Brain microvascular endothelial cell (primary cell): ENCODE measurements around the gene FOLR1.
"Not testable (repeated sequence)": the region's sequence is repeated elsewhere in the genome, so short reads cannot be mapped to it uniquely, and the experiment has no call there.

ENCODE experiments used
- DNase-seq: peaks from one replicate; pipeline ENCODE4 v3.0.0-alpha.2; 2020
- H3K27ac ChIP-seq: fragments of 250-450 bp; sonication (Bioruptor Pico); 2 replicates; pipeline ENCODE4 v1.5.1; 2020; ENCODE audit warnings: mild to moderate bottlenecking, moderate library complexity
- H3K27me3 ChIP-seq: fragments of 250-450 bp; sonication (Bioruptor Pico); replicated peaks from 2 replicates; pipeline ENCODE4 v1.5.1; 2020; ENCODE audit warnings: mild to moderate bottlenecking
- H3K36me3 ChIP-seq: fragments of 250-450 bp; sonication (Bioruptor Pico); replicated peaks from 2 replicates; pipeline ENCODE4 v1.5.1; 2020; ENCODE audit warnings: mild to moderate bottlenecking
- H3K4me3 ChIP-seq: 2 replicates; pipeline ENCODE4 v1.5.1; 2011; ENCODE audit warnings: low read depth, mild to moderate bottlenecking, control low read depth, low read length, moderate library complexity
- CTCF ChIP-seq: IDR thresholded peaks from 2 replicates; pipeline ENCODE4 v1.5.1; 2011; ENCODE audit warnings: low read depth, mild to moderate bottlenecking, moderate library complexity, low read length, control low read depth, inconsistent platforms; ENCODE audit errors: missing control alignments
- in situ Hi-C: cut with HindIII; loops from 2 replicates; pipeline ENCODE4 v1.10.0; 2017; ENCODE audit warnings: low sequenced_read_pairs, low pct_ligation_motif_present

Gene FOLR1

GRCh38 chr11:72191961-72192381 lies at the start of gene FOLR1:
TSS of gene FOLR1 (plus strand) at chr11:72192140. CDS start at chr11:72192174, 34 bp downstream.
- no peak for TF ChIP-seq CTCF
- Histone ChIP-seq H3K27ac (no peak within 1 kb of the TSS), H3K36me3 (no peaks in the 10 kb centered on the region), H3K4me3 (no peak within 1 kb of the TSS), H3K27me3 (no peaks in the 10 kb centered on the region)
- DNase-seq = no peak
- in situ Hi-C loops = no loop called here

- DNase-seq, H3K27me3 ChIP-seq, H3K36me3 ChIP-seq, in situ Hi-C loops, H3K4me3 ChIP-seq, H3K27ac ChIP-seq: not testable (repeated sequence)
Measured at GRCh38 chr11:72142543-72142942, 49.4 kb upstream of the FOLR1 start.

- TF ChIP-seq CTCF = no peak
- H3K27me3 ChIP-seq = no peaks in the 10 kb centered on the region
- peak overlapping the region; percentile 37 for H3K27ac ChIP-seq
- no peak overlapping the region for H3K4me3 ChIP-seq
- DNase-seq = peak; percentile 26
- no peaks in the 10 kb centered on the region for H3K36me3 ChIP-seq
- in situ Hi-C loops = no loop called here
Measured at GRCh38 chr11:72144807-72145565, 47.0 kb upstream of the FOLR1 start.

GRCh38 chr11:72146625-72147024 lies 45.3 kb upstream of the FOLR1 start:
- Histone ChIP-seq H3K27ac (no peak overlapping the region), H3K27me3 (no peaks in the 10 kb centered on the region), H3K4me3 (no peak overlapping the region), H3K36me3 (no peaks in the 10 kb centered on the region)
- TF ChIP-seq CTCF = no peak
- in situ Hi-C loops = no loop called here
- no peak for DNase-seq

- TF ChIP-seq CTCF = no peak
- in situ Hi-C loops = no loop called here
Measured at GRCh38 chr11:72150882-72151281, 41.1 kb upstream of the FOLR1 start.

GRCh38 chr11:72153874-72154273 lies 38.1 kb upstream of the FOLR1 start:
- H3K36me3 ChIP-seq, H3K27me3 ChIP-seq, DNase-seq, in situ Hi-C loops, H3K4me3 ChIP-seq, H3K27ac ChIP-seq: not testable (repeated sequence)

More at GRCh38 chr11:72150882-72151281, 41.1 kb upstream of the FOLR1 start:
- no peaks in the 10 kb centered on the region for H3K27me3 ChIP-seq
- no peaks in the 10 kb centered on the region for H3K36me3 ChIP-seq
- DNase-seq = no peak
- no peak overlapping the region for H3K4me3 ChIP-seq
- H3K27ac ChIP-seq = no peak overlapping the region

GRCh38 chr11:72154816-72155215 lies 37.1 kb upstream of the FOLR1 start:
- no peak for TF ChIP-seq CTCF
- DNase-seq = no peak
- in situ Hi-C loops = no loop called here
- Histone ChIP-seq H3K27me3 (peaks cover 2% of the 10 kb centered on the region), H3K36me3 (no peaks in the 10 kb centered on the region), H3K4me3 (no peak overlapping the region), H3K27ac (no peak overlapping the region)
